LNCaP clone FGC (cell line): Measurements from ENCODE around the gene RNASE13.
A peak's percentile ranks its signal among the peaks of the same experiment; 100 is the strongest.

Experiments used
- DNase-seq: peaks from one replicate; pipeline ENCODE4 v3.0.0-alpha.2; 2011; ENCODE audit warnings: low read depth
- H3K4me3 ChIP-seq: 2 replicates; pipeline ENCODE4 v1.5.1; 2011; ENCODE audit warnings: mild to moderate bottlenecking, low read depth, low read length, control low read depth
- TF ChIP-seq, protein P1 (sequence below): IDR thresholded peaks from 2 replicates; pipeline ENCODE4 v1.5.1; 2012; ENCODE audit warnings: mild to moderate bottlenecking; ENCODE audit not compliant: control insufficient read depth, insufficient read depth; ENCODE audit errors: extremely low read depth

The RNASE13 gene

DNA sequence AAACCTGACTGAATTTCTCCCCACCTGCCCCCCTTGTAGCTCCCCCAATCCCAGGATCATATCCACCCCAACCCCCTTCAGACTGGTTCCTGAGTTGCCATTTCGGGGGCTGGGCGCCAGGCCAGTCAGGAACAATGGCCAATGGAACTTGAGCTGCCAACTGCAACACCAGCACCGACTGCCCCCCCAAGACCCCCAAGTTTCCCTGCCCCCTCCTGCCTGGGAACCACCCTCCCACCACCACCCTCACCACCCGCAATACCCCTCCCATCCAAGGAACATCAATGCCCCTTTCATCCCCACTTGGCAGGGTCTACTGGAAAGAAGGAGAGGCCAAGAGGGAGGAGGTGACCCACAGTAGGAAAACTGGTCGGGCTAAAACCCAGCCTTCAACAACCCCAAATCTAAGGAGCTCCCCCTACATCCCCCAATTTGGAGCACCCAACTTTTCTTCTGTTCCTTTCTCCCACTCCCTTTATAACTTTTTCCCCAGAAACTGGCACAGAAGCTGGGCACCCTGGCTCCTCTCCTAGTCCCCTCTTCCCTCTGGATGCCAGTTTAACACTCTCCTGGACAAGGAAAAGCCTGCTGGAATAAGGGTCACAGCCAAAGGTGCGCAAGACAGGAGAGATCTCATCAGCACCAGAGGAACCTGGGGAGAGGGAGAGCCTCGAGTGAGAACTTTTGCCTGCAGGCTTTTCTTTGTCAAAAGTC lies 8.2 kb downstream of the RNASE13 start:
- TF ChIP-seq, protein P1, sequence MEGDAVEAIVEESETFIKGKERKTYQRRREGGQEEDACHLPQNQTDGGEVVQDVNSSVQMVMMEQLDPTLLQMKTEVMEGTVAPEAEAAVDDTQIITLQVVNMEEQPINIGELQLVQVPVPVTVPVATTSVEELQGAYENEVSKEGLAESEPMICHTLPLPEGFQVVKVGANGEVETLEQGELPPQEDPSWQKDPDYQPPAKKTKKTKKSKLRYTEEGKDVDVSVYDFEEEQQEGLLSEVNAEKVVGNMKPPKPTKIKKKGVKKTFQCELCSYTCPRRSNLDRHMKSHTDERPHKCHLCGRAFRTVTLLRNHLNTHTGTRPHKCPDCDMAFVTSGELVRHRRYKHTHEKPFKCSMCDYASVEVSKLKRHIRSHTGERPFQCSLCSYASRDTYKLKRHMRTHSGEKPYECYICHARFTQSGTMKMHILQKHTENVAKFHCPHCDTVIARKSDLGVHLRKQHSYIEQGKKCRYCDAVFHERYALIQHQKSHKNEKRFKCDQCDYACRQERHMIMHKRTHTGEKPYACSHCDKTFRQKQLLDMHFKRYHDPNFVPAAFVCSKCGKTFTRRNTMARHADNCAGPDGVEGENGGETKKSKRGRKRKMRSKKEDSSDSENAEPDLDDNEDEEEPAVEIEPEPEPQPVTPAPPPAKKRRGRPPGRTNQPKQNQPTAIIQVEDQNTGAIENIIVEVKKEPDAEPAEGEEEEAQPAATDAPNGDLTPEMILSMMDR = no peak
- H3K4me3 ChIP-seq = no peak overlapping the region
- no peak for DNase-seq

- TF ChIP-seq, protein P1 = no peak
- no peak for DNase-seq
- H3K4me3 ChIP-seq = peak overlapping the region; percentile 84
Observed at GRCh38 chr14:21025371-21026273, 9.0 kb downstream of the RNASE13 start.

- H3K4me3 ChIP-seq = peak within 1 kb of the TSS; percentile 84
- TF ChIP-seq, protein P1 = no peak
- DNase-seq = no peak
Observed at GRCh38 chr14:21024585-21025370, 9.8 kb downstream of the RNASE13 start, which contains the start of gene NDRG2. NDRG2 (minus strand) TSS chr14:21025061; CDS start chr14:21023315, 1,746 bp downstream.

- peak overlapping the region; percentile 84 for H3K4me3 ChIP-seq
- TF ChIP-seq, protein P1 = no peak
- no peak for DNase-seq
Observed at GRCh38 chr14:21023817-21024584, 10.6 kb downstream of the RNASE13 start.

DNA sequence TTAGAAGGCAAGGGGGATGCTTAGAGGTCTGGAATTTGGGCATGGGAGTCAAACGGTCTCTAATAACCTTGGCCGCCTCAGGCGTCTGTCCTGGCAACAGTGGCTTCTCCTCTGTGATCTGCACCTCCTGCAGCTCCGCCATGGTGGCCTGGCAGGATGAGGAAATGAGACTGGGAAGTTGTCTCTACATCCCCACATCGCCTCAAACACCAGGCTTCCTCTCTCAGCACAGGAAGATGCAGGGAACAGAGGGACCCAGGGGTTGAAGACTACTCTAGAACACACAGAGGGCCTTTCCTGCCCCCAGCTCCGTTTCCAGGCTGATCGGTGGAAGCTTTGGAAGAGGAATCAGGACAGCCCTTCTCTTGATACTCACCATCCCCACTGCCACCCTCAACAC lies 11.4 kb downstream of the RNASE13 start:
- H3K4me3 ChIP-seq = no peak overlapping the region
- no peak for DNase-seq
- TF ChIP-seq, protein P1 = no peak

- TF ChIP-seq, protein P1 = no peak
- DNase-seq = no peak
- no peak overlapping the region for H3K4me3 ChIP-seq
Observed at GRCh38 chr14:21022686-21023085, 11.9 kb downstream of the RNASE13 start.
